ENCODE measurements around the gene TOP1. TPM values are rescaled to one million over a fixed set of nuclear protein-coding genes. Genes with fewer than 3 reads are reported as not detected.

TOP1 gene
- total RNA-seq, 4 donors from 2014 or later, result 20.2 to 28.5 (median 23.0) TPM

DNA sequence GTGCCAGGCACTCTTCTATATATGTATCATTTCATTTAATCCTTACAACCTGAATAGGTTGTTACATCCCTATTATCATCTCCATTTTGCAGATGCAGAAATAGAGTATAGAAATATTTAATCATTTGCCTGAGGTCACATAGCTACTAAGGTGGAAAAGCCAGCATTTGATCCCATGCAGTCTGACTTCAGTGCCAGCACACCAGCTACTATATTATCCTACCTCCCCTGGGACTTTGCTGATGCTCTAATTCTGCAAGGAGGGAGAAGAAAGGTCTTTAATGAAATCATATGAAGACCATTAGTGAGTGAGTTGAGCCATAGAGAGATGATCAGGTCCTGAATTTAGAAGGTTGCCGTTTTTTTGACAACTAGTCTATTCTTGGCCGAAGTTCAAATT lies 53.7 kb downstream of the TOP1 start:
- no peak overlapping the region for H3K27ac ChIP-seq (replicated peaks in 1 of 4)
- peaks cover 21 to 70% (median 46%) of the 10 kb centered on the region in 4 donors for H3K36me3 ChIP-seq
- DNase-seq (ENCODE audit: extremely low spot score), result no peak
- no peak overlapping the region for H3K4me3 ChIP-seq
- intact Hi-C loops (cut with DNase I), result no loop called here
- no peaks in the 10 kb centered on the region for H3K27me3 ChIP-seq
- WGBS, result 81% methylated on average over 2 of the region's 2 CpGs
- H3K4me1 ChIP-seq, result peaks cover 12 to 35% (median 23%) of the 10 kb centered on the region in 4 donors
- H3K9me3 ChIP-seq, result no peaks in the 10 kb centered on the region
- TF ChIP-seq EP300 (IDR thresholded peaks at IDR 0.05), result no peak
- TF ChIP-seq POLR2AphosphoS5 (IDR thresholded peaks at IDR 0.05), result no peak
- TF ChIP-seq, protein P1, sequence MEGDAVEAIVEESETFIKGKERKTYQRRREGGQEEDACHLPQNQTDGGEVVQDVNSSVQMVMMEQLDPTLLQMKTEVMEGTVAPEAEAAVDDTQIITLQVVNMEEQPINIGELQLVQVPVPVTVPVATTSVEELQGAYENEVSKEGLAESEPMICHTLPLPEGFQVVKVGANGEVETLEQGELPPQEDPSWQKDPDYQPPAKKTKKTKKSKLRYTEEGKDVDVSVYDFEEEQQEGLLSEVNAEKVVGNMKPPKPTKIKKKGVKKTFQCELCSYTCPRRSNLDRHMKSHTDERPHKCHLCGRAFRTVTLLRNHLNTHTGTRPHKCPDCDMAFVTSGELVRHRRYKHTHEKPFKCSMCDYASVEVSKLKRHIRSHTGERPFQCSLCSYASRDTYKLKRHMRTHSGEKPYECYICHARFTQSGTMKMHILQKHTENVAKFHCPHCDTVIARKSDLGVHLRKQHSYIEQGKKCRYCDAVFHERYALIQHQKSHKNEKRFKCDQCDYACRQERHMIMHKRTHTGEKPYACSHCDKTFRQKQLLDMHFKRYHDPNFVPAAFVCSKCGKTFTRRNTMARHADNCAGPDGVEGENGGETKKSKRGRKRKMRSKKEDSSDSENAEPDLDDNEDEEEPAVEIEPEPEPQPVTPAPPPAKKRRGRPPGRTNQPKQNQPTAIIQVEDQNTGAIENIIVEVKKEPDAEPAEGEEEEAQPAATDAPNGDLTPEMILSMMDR (IDR thresholded peaks at IDR 0.05), result no peak
- TF ChIP-seq POLR2A (IDR thresholded peaks at IDR 0.05; ENCODE audit: low read depth), result no peak

DNA sequence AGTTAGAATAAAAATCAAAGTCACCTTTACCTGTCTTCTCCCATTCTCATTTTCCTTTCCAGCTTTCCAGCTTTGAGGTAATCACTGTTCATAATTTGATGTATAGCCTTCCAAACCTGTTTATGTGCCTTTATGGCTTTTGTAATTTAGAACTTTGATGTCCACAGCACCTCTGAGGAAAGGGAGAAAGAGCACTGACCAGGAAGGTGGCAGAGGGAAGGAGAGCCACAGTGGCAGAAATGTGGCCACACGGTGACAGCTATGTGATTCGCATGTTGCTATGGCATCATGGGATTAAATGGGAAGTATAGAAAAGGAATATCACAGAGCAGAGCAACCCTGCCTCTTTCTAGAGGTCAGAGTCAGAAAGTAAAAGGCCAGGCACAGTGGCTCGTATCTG lies 57.0 kb downstream of the TOP1 start:
- Histone ChIP-seq H3K36me3 (peaks cover 21 to 88% (median 55%) of the 10 kb centered on the region in 4 donors), H3K9me3 (no peaks in the 10 kb centered on the region), H3K4me3 (no peak overlapping the region), H3K27me3 (no peaks in the 10 kb centered on the region), H3K4me1 (peaks cover 0 to 9% (median 0%) of the 10 kb centered on the region in 4 donors), H3K27ac (replicated peaks in 1 of 4) (no peak overlapping the region)
- TF ChIP-seq POLR2AphosphoS5 (IDR thresholded peaks at IDR 0.05) (no peak), POLR2A (IDR thresholded peaks at IDR 0.05; ENCODE audit: low read depth) (no peak), EP300 (IDR thresholded peaks at IDR 0.05) (no peak)
- TF ChIP-seq, protein P1 (IDR thresholded peaks at IDR 0.05), result no peak
- WGBS, result 97% methylated on average over 3 of the region's 3 CpGs
- intact Hi-C loops (cut with DNase I), result no loop called here
- no peak for DNase-seq (ENCODE audit: extremely low spot score)

DNA sequence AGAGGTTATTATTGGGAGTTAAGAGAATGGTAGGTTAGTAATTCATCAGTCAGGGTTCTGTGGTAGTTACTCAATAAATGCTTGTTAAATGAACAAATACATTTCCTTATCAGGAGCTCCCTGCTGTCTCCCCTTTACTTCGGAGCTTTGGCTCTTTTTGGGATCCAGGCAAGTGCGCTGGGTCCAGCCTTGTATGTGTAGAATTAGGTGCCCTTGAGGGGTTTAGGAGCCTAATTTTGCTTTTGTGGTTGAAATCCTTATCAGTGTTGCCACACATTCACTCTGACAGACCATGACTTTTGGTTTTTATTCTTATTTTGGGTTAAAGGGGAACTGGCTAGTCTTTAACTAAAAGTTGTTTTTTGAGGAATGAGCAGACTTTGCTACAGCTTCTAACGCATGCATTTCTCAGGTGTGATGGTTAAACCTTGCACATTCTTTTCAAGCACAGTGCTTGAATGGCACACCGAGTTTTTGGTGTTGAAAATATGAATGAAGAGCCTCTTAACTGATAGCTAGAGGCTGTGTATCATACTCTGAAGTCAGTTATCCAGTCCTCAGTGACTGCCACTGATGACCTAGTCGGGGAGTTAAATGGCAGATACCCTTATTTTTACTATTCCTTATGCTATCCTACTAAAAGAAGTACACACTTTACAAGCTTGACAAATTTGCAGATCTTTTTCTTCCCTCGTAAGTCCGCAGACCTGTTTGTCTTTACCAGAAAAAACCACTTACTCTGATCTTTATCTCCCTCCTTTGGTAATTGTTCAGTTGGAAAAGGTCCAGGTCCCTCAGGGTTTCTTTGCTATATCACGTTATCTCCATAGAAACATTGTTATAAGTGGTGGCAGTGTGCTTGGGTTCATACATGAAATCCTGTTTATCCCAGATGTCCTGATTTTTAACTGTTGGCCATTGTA lies 58.0 kb downstream of the TOP1 start:
- TF ChIP-seq, protein P1 (IDR thresholded peaks at IDR 0.05), result no peak
- TF ChIP-seq POLR2AphosphoS5 (IDR thresholded peaks at IDR 0.05), result no peak
- TF ChIP-seq EP300 (IDR thresholded peaks at IDR 0.05), result no peak
- no peak for TF ChIP-seq POLR2A (IDR thresholded peaks at IDR 0.05; ENCODE audit: low read depth)
- H3K9me3 ChIP-seq, result no peaks in the 10 kb centered on the region
- H3K4me1 ChIP-seq, result no peaks in the 10 kb centered on the region
- H3K4me3 ChIP-seq, result no peak overlapping the region
- H3K36me3 ChIP-seq, result peaks cover 20 to 79% (median 51%) of the 10 kb centered on the region in 4 donors
- WGBS, result 73% methylated on average over 8 of the region's 8 CpGs
- intact Hi-C loops (cut with DNase I), result no loop called here
- no peaks in the 10 kb centered on the region for H3K27me3 ChIP-seq
- DNase-seq (ENCODE audit: extremely low spot score), result no peak
- H3K27ac ChIP-seq (replicated peaks in 1 of 4), result no peak overlapping the region

DNA sequence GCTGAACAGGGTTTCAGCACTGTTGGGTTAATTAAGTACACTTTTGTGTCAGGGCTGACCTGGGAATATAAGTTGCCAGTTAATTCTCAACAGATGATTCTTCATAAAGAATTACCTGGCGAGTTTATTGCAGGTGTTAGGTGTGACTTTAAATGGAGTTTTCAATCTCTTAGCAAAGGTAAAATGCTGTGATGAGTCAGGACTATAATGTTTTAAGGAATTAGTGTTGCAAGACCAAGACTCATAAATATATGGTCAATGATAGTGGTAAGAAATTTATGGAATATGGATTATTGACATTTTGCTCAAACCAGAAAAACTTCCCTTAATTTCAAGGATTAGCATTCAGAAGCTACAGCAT lies 58.7 kb downstream of the TOP1 start:
- H3K36me3 ChIP-seq, result peaks cover 17 to 79% (median 51%) of the 10 kb centered on the region in 4 donors
- DNase-seq (ENCODE audit: extremely low spot score), result no peak
- H3K27ac ChIP-seq (replicated peaks in 1 of 4), result no peak overlapping the region
- no peaks in the 10 kb centered on the region for H3K27me3 ChIP-seq
- 94% methylated on average over 1 of the region's 1 CpG for WGBS
- no peaks in the 10 kb centered on the region for H3K9me3 ChIP-seq
- H3K4me3 ChIP-seq, result no peak overlapping the region
- TF ChIP-seq POLR2A (IDR thresholded peaks at IDR 0.05; ENCODE audit: low read depth), result no peak
- TF ChIP-seq EP300 (IDR thresholded peaks at IDR 0.05), result no peak
- TF ChIP-seq POLR2AphosphoS5 (IDR thresholded peaks at IDR 0.05), result no peak
- TF ChIP-seq, protein P1 (IDR thresholded peaks at IDR 0.05), result no peak
- intact Hi-C loops (cut with DNase I), result no loop called here
- no peaks in the 10 kb centered on the region for H3K4me1 ChIP-seq
